Panc1 (cell line): Measurements from ENCODE around the gene PRKAG2. TPM values are rescaled to one million over a fixed set of nuclear protein-coding genes. Genes with fewer than 3 reads are reported as not detected.

Experiments
- ATAC-seq: fragments of 200-7000 bp; cut with Tn5 transposase; 2 replicates; pipeline ENCODE4 v1.9.1; 2020; ENCODE audit warnings: mild to moderate bottlenecking, moderate library complexity
- BruUV-seq: library from RNA; stranded (reverse); fragments of 400-500 nt; replicated peaks from 2 replicates; lab custom pipeline; 2021; lab: Mats Ljungman, UMichigan
- CTCF ChIA-PET: fragments of 300-600 bp; sonication (Branson Sonifier 250); formaldehyde crosslinking; loops from one replicate; lab custom pipeline; 2022; ENCODE audit warnings: antibody characterized with exemption; lab: Charles Lee
- POLR2A ChIA-PET: fragments of 300-600 bp; sonication (Branson Sonifier 250); formaldehyde crosslinking; loops from one replicate; lab custom pipeline; 2022; ENCODE audit warnings: antibody characterized with exemption; lab: Charles Lee
- DNase-seq: peaks from one replicate; pipeline ENCODE4 v3.0.0-alpha.2; 2010; ENCODE audit warnings: low read depth, low spot score
- H3K27ac ChIP-seq: 2 replicates; pipeline ENCODE4 v1.5.1; 2011; ENCODE audit warnings: mild to moderate bottlenecking, low read length, inconsistent platforms
- H3K27me3 ChIP-seq: fragments of 200-500 bp; sonication (Bioruptor generic); 2 replicates; pipeline ENCODE4 v1.6.0; 2014; ENCODE audit warnings: low read length, inconsistent platforms; ENCODE audit not compliant: control insufficient read depth, insufficient read depth
- H3K36me3 ChIP-seq: fragments of 200-500 bp; sonication (Bioruptor generic); 2 replicates; pipeline ENCODE4 v1.5.1; 2014; ENCODE audit warnings: inconsistent platforms, mild to moderate bottlenecking, low read length, moderate library complexity; ENCODE audit not compliant: control insufficient read depth, insufficient read depth
- H3K4me1 ChIP-seq: 2 replicates; pipeline ENCODE4 v1.5.1; 2011; ENCODE audit warnings: inconsistent platforms, mild to moderate bottlenecking, low read length, moderate library complexity; ENCODE audit not compliant: control insufficient read depth, insufficient read depth
- H3K4me3 ChIP-seq, 2 experiments: 2 replicates each; pipeline ENCODE4 v1.5.1; 2011 to 2012; ENCODE audit warnings: low read depth in 2 of 2, low read length in 2 of 2, mild to moderate bottlenecking in 2 of 2, inconsistent platforms in 1 of 2, moderate library complexity in 1 of 2
- H3K9me3 ChIP-seq: fragments of 200-500 bp; sonication (Bioruptor generic); 2 replicates; pipeline ENCODE4 v1.5.1; 2014; ENCODE audit warnings: low read depth, mild to moderate bottlenecking, inconsistent platforms, low read length, moderate library complexity; ENCODE audit not compliant: control insufficient read depth, insufficient read depth
- CTCF ChIP-seq: fragments of 450-650 bp; IDR thresholded peaks from 2 replicates; pipeline ENCODE4 v1.5.1; 2017; ENCODE audit warnings: mild to moderate bottlenecking
- POLR2AphosphoS5 ChIP-seq: IDR thresholded peaks from 2 replicates; pipeline ENCODE4 v1.6.1; 2012; ENCODE audit warnings: mild to moderate bottlenecking, low read depth, low read length, moderate library complexity
- REST ChIP-seq, 2 experiments: IDR thresholded peaks; 2 replicates each; pipeline ENCODE4 v1.6.1; 2011 to 2012; ENCODE audit warnings: low read depth in 2 of 2, control low read depth in 1 of 2, low read length in 1 of 2, mild to moderate bottlenecking in 1 of 2, moderate library complexity in 1 of 2; ENCODE audit not compliant: insufficient read depth in 1 of 2
- SIN3A ChIP-seq: IDR thresholded peaks from 2 replicates; pipeline ENCODE4 v1.6.1; 2012; ENCODE audit warnings: low read depth, mild to moderate bottlenecking, low read length, moderate library complexity, borderline replicate concordance; ENCODE audit not compliant: insufficient read depth
- TCF7L2 ChIP-seq: IDR thresholded peaks from 2 replicates; pipeline ENCODE4 v1.6.1; 2011; ENCODE audit warnings: mild to moderate bottlenecking, low read depth, low read length, inconsistent platforms
- in situ Hi-C: cut with HindIII; loops from 2 replicates; pipeline ENCODE4 v1.10.0; 2016; ENCODE audit warnings: low sequenced_read_pairs, low pct_unique_long_range_greater_than_20kb
- intact Hi-C: fragments of 100-400 bp; cut with micrococcal nuclease; formaldehyde crosslinking; loops from one replicate; pipeline ENCODE4 v1.10.0; 2022; ENCODE audit not compliant: unreplicated experiment
- total RNA-seq: library from RNA; stranded (reverse); gene quantifications from one replicate; pipeline ENCODE4 v1.2.1, GENCODE V29; 2021; ENCODE audit not compliant: unreplicated experiment

The PRKAG2 gene
- total RNA-seq, 1 experiment from 2014 or later, result 71.6 TPM

- ChIA-PET POLR2A (no interaction called here), CTCF (interaction anchor here (0.7 kb wide), 2 partner anchors 29 to 237 kb away, joined by 4 read pairs; no protein-coding TSS in a partner anchor)
- intact Hi-C loops, result no loop called here
- Histone ChIP-seq H3K4me3 (no peak overlapping the region), H3K9me3 (no peaks in the 10 kb centered on the region), H3K27ac (no peak overlapping the region), H3K27me3 (no peaks in the 10 kb centered on the region), H3K36me3 (no peaks in the 10 kb centered on the region), H3K4me1 (peaks cover 6% of the 10 kb centered on the region)
- DNase-seq (no peak), ATAC-seq (no peak)
- in situ Hi-C loops, result no loop called here
- TF ChIP-seq TCF7L2 (no peak), POLR2AphosphoS5 (no peak), SIN3A (no peak), CTCF (no peak), REST (IDR thresholded peaks at IDR 0.05; ENCODE audit: insufficient read depth in 1 of 2, low read depth in 2 of 2, low read length in 1 of 2) (no peak)
- no TSS peak for BruUV-seq
Observed at GRCh38 chr7:151800391-151800790, 76.5 kb downstream of the PRKAG2 start.

- in situ Hi-C loops (no loop called here), intact Hi-C loops (no loop called here)
- peaks cover 6% of the 10 kb centered on the region for H3K4me1 ChIP-seq
- no peak overlapping the region for H3K4me3 ChIP-seq
- CTCF ChIA-PET, result interaction anchor here (0.5 to 0.7 kb wide), 3 partner anchors 14 to 236 kb away, joined by 4 read pairs; no protein-coding TSS in a partner anchor
- DNase-seq (no peak), ATAC-seq (no peak)
- H3K27me3 ChIP-seq, result no peaks in the 10 kb centered on the region
- no peaks in the 10 kb centered on the region for H3K36me3 ChIP-seq
- no peaks in the 10 kb centered on the region for H3K9me3 ChIP-seq
- POLR2A ChIA-PET, result no interaction called here
- no peak overlapping the region for H3K27ac ChIP-seq
- TF ChIP-seq TCF7L2 (no peak), SIN3A (no peak), REST (IDR thresholded peaks at IDR 0.05; ENCODE audit: insufficient read depth in 1 of 2, low read depth in 2 of 2, low read length in 1 of 2) (no peak), CTCF (no peak), POLR2AphosphoS5 (no peak)
- no TSS peak for BruUV-seq
Observed at GRCh38 chr7:151799506-151799905, 77.4 kb downstream of the PRKAG2 start.
